GM18511 (cell line): ENCODE data around the gene CUL7.
"Not testable (repeated sequence)": the region's sequence is repeated elsewhere in the genome, so short reads cannot be mapped to it uniquely, and the experiment has no call there.

Source experiments
- ATAC-seq: cut with Tn5 transposase; IDR thresholded peaks from one replicate; pipeline ENCODE4 v1.9.1; 2021; ENCODE audit warnings: mild to moderate bottlenecking, moderate library complexity; ENCODE audit not compliant: unreplicated experiment

The CUL7 gene

GRCh38 chr6:43016943-43017334, 36.7 kb downstream of the CUL7 start:
- no peak for ATAC-seq

DNA sequence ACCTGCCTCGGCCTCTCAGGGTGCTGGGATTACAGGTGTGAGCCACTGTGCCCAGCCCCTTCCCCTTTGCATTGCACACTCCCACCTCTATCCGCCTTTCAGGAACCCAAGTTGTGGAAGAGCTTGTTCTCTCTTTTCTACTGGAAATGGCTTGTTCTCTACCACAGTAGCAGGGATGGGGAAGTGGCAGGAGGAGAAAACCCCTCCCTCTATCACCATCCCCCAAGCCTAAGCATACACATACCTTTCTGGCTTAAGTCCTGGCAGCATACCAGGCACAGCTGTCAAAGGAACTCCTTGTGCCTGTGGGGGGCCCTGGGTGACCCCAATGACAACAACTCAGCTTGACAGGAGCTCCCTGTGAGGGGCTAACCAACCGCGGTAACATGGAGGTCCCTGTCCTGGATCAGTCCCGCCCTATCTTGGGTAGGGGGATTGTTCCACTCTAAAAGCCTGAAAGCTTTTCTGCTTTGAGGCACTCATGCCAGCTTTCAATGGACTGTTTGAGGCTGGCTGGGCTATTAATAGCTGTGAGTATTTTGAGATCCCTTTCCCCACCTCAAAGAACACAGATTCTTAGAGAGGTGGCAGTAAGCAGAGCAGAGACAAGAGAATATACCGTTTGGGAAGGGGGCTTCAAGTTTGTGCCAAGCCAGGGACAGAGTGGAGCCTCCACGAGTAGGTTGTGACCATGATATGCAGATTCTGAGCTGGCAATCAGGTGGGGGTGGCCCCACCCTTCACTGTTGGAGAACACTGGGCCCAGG, 37.3 kb downstream of the CUL7 start:
- no peak for ATAC-seq

DNA sequence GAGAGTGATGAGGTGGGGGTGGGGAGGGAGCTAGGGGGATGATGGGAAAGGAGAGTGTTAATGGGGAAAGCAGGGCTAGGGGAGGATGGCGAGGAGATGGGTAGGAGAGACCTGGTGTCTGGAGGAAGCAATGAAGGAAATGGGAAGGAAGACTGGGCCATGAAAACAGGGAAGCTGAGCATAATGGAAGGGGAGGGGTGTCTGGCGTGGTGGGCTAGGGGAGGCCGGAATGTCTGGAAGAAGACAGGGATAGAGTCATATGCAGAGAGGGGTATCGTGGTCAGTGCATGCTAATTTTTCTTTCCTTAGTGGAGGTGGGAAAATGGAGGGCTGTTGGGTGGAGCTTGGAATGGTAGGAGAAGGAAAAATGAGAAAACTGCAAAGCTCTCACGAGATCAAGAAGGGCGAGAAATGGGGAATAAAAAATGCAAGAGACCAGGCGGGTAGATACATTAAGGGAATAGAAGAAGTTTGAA, 39.2 kb downstream of the CUL7 start:
- no peak for ATAC-seq

- ATAC-seq, result peak; percentile 97
These were observed 39.7 kb downstream of the CUL7 start, which contains the start of the genes KLHDC3 and MEA1 for GRCh38 chr6:43013843-43014433. Gene KLHDC3 (plus strand): TSS chr6:43014249. CDS start chr6:43017193, 2,944 bp downstream. Gene MEA1 (minus strand): TSS chr6:43013946. CDS start chr6:43013813, 133 bp downstream.

DNA sequence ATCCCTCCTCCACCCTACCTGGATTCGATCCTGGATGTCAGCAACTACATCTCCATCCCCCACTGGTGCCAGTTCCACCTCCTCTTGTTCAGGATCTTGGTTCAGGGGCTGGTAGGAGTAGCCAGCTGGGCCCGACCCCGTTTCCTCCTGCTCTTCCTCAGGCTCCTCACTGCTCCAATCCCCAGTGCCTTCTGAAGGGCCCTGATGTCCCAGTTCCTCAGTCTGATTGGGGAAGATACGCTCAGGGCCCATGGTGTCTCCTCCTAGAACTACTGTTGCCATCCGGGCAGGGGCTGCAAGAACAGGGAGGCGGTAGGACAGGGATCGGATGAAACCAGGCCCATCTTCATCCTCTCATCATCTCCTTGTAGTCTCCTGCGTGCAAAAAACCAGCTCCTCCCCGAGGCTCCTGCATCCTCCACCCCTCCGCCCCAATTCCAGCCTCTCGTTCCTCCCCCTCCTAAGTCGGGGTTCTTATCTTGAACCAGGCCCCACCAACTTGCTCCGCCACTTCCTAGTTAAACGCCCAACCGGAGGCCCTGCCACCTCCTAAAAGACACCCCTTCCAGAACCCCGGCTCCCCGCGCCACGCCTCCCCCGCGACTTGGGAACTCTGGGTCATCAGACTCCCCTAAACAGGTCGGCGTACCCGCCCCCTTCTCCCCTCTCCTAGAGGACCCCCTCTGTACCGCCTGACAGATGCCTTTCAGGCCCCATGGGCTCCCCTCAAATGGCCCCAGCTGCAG, 40.4 kb downstream of the CUL7 start:
- ATAC-seq, result peak; percentile 23

DNA sequence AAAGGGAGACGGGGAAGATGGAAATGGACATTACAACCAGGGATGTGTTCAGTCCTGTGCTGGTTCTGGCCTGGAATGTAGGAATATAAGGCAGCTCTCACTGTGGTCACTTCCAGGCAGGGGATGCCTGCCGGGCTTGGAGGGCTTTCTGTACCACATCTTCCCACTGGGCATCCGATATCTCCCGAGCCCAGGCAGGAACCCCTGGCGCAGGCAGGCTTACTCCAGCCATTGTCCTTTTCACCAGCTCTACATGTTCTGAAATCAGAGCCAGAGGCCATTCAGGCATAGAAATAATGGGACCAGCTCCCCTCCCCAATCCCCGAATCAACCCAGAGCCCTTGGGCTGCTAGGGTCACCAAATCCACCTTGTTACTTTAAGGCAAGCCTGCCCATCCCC, 41.3 kb downstream of the CUL7 start:
- no peak for ATAC-seq

DNA sequence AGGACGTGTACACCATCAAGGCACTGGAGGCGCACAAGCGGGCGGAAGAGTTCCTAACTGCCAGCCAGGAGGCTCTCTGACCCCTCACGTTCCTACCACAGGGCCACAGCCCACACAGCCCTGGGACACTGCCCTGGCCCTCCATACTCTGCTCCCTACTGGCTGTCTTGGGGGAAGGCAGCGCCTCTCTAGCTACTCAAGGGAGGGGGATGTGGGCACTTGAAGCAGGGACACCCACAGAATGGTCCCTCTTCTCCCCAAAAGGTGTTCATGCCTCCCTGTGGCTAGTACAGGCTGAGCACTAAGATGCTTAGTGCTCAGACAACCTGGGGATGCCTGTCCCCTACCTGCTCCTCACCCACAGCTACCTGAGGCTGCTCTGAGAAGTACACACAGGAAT, 42.4 kb downstream of the CUL7 start:
- ATAC-seq, result no peak

GRCh38 chr6:43009124-43009523, 44.5 kb downstream of the CUL7 start:
- ATAC-seq, result no peak

DNA sequence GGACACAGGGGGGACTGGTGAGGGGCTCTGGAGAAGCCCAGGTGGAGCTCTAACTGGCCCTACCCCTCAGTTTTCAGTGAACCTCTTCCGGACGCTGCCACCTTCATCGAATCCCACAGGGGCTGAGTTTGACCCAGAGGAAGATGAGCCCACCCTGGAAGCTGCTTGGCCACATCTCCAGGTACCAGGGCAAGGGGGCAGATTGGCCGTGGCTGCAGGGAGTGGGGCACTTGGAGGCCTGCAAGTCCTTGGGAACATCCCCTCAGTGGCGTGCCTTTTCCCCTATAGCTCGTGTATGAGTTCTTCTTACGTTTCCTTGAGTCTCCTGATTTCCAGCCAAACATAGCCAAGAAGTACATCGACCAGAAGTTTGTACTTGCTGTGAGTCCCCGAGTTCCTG, 46.5 kb downstream of the CUL7 start:
- no peak for ATAC-seq

DNA sequence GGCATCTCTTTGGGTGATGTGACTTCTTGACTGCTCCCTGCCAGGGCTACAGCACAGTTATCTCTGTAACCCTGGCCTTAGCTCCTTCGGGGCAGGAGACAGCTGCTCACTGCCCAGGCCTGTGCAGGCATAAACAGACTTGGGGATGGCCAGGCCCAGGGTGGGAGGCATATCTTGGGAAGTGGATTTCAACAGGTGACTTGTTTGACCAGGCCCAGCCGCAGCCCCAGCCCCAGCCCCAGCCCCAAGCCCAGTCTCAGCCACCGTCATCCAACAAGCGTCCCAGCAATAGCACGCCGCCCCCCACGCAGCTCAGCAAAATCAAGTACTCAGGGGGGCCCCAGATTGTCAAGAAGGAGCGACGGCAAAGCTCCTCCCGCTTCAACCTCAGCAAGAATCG, 47.4 kb downstream of the CUL7 start:
- ATAC-seq, result no peak

- ATAC-seq, result no peak
These were observed 47.8 kb downstream of the CUL7 start for GRCh38 chr6:43005844-43006243.

DNA sequence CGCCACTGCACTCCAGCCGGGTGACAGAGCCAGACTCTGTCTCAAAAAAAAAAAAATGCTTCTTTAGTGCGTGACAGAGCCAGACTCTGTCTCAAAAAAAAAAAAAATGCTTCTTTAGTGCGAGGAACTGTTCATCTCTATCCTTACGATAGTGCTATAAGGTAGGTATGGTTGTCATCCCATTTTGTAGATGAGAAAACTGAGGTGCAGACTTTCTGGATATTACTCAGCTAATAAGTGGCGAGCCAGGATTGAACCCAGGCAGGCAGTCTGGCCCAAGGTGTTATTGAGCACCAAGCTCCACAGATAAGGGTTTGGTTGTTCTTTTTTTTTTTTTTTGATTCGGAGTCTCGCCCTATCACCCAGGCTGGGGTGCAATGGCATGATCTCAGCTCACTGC, 51.8 kb downstream of the CUL7 start:
- no peak for ATAC-seq

- ATAC-seq, result not testable (repeated sequence)
These were observed 55.4 kb downstream of the CUL7 start for GRCh38 chr6:42998205-42998604.

DNA sequence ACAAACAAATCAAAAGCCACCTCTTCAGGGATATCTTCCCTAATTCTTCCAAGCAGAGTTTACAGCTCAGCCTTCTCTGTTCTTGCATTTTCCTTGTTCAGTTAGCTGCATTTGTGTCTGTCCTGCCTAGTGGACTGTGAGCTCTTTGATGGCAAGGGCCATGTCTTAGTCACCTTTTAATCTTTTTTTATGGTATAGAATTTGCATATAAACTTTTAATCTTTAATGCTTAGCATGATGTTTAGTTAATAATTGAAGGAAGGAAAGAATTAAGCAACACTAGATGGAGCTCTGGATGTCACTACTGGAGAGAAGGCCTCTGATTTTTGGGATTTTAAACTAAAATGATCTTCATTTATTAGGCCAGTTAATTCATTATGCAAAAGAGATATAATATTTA, 57.1 kb downstream of the CUL7 start:
- no peak for ATAC-seq

DNA sequence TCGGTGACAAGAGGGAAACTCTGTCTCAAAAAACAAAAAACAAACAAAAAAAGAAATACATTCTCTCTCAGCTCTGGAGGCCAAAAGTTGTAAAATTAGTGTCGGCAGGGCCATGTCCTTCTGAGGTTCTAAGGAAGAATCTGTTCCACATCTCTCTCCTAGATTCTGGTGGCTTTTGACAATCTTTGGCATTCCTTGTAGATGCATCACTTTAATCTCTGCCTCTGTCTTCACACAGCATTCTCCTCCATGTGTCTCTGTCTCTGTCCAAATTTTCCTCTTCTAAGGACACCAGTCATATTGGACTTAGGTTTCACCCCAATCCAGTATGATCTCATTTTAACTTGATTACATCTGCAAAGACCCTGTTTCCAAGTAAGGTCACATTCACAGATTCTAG, 60.2 kb downstream of the CUL7 start:
- ATAC-seq, result no peak

GRCh38 chr6:42989923-42990322, 63.7 kb downstream of the CUL7 start:
- ATAC-seq, result no peak

DNA sequence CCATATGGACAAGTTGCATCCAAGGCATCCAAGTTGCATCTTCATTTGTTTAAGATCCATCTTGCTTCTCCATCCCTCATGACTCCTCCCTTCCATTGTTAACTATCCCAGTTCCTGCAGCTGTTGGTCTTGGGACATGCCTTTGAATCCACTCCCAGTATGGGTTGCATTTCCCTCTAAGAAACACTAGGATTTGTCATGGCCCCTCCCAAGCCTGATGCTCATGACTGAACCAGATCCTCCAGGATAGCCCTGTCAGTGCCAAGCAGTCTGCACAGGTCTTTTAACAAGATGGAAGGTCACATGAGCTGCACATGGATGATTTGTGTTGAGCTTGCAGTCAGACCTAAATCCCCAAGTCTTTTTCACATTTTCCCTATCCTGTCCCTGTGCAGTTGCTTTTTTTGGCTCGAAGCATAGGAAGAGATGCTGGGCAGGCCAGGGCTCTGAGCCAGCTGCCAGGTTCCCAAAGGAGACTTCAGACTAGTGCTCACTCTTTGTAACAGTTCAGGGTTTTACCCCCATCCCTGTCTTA, 65.1 kb downstream of the CUL7 start:
- no peak for ATAC-seq
